DMS114 treated with DMSO at 0.1 percent for 48 hours (cell line): Measurements from ENCODE around the gene FOXG1.

ENCODE experiments used
- DNase-seq: peaks from one replicate; lab custom pipeline; 2025; ENCODE audit not compliant: unreplicated experiment; lab: John Stamatoyannopoulos, UW

The FOXG1 gene

GRCh38 chr14:28761438-28762291, 4.9 kb upstream of the FOXG1 start:
- no peak for DNase-seq

- no peak for DNase-seq
Measured at GRCh38 chr14:28762303-28762954, 4.2 kb upstream of the FOXG1 start.

- DNase-seq: no peak
Measured at GRCh38 chr14:28762955-28763326, 3.6 kb upstream of the FOXG1 start.

GRCh38 chr14:28763751-28764256, 2.8 kb upstream of the FOXG1 start:
- no peak for DNase-seq

- no peak for DNase-seq
Measured at GRCh38 chr14:28764257-28765160, 2.1 kb upstream of the FOXG1 start.

GRCh38 chr14:28765169-28765830, 1.3 kb upstream of the FOXG1 start:
- DNase-seq: no peak

DNA sequence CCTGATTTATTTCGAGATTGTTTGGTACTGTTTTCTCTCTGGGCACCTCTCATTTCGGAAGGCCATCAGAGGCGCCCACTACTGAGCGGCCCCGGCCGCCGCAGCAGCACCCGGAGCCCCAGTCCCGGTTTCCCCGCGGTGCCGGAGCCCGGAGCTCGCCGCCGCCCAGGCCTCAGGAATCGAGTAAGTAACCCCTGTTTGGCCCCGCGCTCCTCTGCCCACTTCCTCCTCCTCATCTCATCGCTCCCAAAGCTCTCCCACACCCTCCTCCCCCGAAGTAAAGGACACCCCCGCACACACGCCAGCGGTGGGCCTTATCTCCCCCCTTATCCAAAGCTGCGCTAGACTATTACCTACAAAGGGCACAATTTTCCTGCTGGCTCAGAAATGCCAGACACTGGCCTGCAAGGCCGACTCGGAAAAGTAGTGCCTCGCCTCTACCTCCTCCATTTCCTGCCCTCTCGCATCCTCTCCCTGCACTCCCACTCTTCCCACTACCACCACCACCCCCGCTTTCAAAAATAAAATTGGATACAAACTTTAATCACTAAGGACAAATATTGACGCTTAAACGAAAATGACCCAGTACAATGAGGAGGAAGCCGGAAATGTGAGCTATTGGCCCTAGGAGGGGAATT, 637 bp upstream of the FOXG1 start:
- DNase-seq: no peak

- DNase-seq: no peak
Measured at GRCh38 chr14:28767030-28767852, 654 bp downstream of the FOXG1 start.

DNA sequence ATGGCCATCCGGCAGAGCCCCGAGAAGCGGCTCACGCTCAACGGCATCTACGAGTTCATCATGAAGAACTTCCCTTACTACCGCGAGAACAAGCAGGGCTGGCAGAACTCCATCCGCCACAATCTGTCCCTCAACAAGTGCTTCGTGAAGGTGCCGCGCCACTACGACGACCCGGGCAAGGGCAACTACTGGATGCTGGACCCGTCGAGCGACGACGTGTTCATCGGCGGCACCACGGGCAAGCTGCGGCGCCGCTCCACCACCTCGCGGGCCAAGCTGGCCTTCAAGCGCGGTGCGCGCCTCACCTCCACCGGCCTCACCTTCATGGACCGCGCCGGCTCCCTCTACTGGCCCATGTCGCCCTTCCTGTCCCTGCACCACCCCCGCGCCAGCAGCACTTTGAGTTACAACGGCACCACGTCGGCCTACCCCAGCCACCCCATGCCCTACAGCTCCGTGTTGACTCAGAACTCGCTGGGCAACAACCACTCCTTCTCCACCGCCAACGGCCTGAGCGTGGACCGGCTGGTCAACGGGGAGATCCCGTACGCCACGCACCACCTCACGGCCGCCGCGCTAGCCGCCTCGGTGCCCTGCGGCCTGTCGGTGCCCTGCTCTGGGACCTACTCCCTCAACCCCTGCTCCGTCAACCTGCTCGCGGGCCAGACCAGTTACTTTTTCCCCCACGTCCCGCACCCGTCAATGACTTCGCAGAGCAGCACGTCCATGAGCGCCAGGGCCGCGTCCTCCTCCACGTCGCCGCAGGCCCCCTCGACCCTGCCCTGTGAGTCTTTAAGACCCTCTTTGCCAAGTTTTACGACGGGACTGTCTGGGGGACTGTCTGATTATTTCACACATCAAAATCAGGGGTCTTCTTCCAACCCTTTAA, 1.5 kb downstream of the FOXG1 start:
- no peak for DNase-seq

GRCh38 chr14:28769276-28769880, 2.8 kb downstream of the FOXG1 start:
- DNase-seq: no peak

DNA sequence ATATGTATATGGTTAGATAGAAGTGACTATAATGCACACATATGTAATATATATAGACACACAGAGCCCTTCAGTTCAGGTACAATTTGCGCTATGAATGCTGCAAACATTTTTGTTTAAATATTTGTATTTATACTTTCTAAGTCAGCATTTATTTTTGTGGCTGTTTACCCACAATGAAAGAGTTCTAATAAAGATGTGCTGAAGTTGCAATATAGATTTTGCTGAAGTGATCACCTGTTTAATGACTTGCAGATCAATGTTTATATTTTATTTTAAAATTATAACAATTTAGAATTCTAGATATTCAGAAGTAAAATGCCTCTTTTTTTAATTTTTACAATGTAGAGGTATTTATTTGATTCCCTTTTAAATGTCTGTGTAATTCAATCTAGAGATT, 3.5 kb downstream of the FOXG1 start:
- DNase-seq: no peak

DNA sequence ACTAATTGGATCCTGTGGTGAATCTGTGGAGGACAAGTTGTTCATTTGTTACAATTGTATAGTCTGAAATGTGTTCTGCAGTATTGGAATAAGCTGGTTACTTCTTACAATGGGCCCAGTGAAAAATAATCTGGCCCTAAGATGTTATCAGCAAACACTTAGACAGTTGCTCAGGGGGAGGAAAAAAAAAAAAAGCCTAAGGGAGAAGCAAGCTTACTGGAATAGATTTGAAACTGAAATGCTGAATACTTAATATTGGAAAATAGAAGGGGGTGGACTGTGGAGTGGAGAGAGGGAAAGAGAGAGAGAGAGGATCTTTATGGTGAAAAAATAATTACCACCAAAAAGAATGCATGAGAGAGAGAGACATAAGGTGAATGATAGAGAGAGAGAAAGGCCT, 4.0 kb downstream of the FOXG1 start:
- no peak for DNase-seq

DNA sequence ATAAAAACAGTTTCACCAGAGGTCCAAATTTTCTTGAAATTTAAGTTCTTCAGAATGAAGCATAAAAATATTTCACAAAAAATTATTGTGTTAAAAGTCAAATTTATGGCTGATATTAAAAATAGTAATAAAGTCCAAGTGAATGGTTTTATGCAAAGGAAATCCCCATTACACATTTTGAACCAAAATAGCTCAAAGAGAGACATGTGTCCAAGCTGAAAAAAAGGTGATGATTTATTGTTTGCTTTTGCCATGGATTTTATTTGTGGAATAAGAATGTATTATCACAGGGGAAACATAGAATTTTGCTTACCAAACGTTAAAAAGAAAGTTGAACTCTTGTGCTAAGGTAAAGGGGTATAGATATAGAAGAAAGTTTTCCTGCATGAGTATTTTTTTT, 4.6 kb downstream of the FOXG1 start:
- DNase-seq: no peak

DNA sequence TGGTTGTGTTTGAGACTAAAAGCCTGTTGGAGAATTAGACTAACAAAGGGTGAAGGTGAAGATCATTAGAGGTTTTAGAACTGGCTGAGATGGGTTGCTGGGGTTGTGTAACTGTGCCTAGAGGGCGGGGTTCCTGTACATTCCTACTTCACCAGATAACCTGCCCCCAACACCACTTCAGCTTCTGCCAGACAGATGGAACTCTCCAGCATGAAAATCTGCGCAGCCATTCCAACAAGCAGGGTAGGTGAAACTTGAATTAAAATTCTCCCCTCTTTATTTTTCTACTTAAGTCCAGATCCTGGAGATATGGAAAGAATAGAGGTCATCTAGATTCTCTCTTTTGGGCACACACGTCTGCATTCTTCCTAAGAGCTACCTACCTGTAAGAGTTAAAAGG, 6.0 kb downstream of the FOXG1 start:
- no peak for DNase-seq

GRCh38 chr14:28773176-28773575, 6.6 kb downstream of the FOXG1 start:
- DNase-seq: no peak

- DNase-seq: no peak
Measured at GRCh38 chr14:28773861-28774691, 7.5 kb downstream of the FOXG1 start.
